K562 (cell line): ENCODE measurements around the gene RHAG.

Source experiments
- CREB1 ChIP-seq, 2 experiments: sonication (generic) in 1 of 2; formaldehyde crosslinking in 1 of 2; IDR thresholded peaks; 2 replicates each; pipeline versions ENCODE4 v1.6.1 to v1.8.0; 2012 to 2022; ENCODE audit warnings: inconsistent platforms in 1 of 2, mild to moderate bottlenecking in 1 of 2, missing genetic modification reagents in 1 of 2, moderate library complexity in 1 of 2
- LEF1 ChIP-seq: fragments of 450-650 bp; IDR thresholded peaks from 2 replicates; pipeline ENCODE4 v1.6.1; 2016; ENCODE audit warnings: mild to moderate bottlenecking
- MAZ ChIP-seq, 2 experiments: fragments of 450-650 bp in 1 of 2; sonication (generic) in 1 of 2; formaldehyde crosslinking; IDR thresholded peaks in 1 of 2; conservative IDR thresholded peaks in 1 of 2; 2 replicates each; pipeline versions ENCODE4 v1.4.0 to v1.5.0; 2020; ENCODE audit warnings: mild to moderate bottlenecking in 1 of 2, missing genetic modification reagents in 1 of 2
- POLR2A ChIP-seq: fragments of 450-650 bp; conservative IDR thresholded peaks from 2 replicates; pipeline ENCODE4 v1.6.1; 2016

DNA sequence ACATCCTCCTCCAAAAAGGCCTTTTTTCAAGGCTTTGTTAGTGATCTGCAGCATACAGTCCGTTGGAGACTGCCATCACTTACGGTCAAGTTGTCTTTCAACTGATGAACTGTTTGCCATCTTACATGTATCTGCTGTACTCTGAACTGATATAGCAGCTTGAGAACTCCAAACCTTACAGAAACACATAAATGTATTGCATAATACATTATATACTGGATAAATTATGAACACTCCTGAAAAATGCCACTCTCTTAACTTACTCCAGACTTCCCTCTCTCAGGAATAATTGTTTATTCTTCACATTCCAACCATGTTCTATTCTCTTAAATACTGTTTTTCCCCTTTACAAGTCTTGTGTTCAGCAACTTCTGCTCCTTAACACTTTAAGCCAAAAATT, 14.6 kb upstream of the RHAG start:
- no peak for TF ChIP-seq CREB1 (IDR thresholded peaks at IDR 0.05)
- no peak for TF ChIP-seq CREB1 (CRISPR knock-in tag; IDR thresholded peaks at IDR 0.05)
- no peak for TF ChIP-seq POLR2A
- TF ChIP-seq MAZ (CRISPR knock-in tag; conservative IDR thresholded peaks at IDR 0.05 in 1 of 2, IDR thresholded peaks at IDR 0.05 in 1 of 2) = no peak
- no peak for TF ChIP-seq LEF1
